Left hindlimb (tissue), 1 donor: Measurements from ENCODE around the gene ZNF814.
A peak's percentile ranks its signal among the peaks of the same experiment; 100 is the strongest.
"Not testable (repeated sequence)": the region's sequence is repeated elsewhere in the genome, so short reads cannot be mapped to it uniquely, and the experiment has no call there.

Experiments used
- DNase-seq: peaks from one replicate; pipeline ENCODE4 v3.0.0-alpha.2; 2018

The ZNF814 gene

DNA sequence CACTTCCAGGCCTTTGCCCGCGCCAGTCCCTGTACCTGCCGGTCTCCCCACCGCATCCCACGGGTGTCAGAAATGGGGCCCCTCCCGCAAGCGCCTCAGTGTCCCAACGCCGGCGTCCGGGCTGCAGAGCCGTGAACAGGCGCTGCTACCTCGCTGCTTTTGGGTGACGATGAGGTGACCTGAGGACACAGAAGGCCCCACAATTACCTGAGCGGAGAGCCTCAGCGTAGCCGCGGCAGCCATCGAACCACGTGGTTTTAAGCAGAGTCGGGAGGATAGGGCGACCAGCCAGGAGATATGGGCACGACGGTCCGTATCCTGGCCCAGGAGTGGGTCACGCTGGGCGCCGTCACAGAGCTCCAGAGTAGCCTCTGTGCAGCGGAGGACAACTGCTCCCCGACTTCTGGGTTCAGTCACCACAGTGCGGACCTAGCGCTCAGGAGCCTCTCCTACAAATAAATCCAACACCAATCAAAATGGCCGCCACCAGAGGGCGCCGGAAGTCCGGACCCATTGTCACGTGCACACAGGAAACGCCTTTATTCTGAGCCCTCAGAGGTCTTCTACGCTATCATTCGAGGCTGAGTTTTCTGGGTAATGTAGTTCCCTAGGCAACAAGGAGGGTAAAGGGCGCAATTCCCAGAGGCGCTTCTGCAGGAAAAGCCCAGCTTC lies at the start of gene ZNF814:
Gene ZNF814, minus strand, starts transcription at position 478 of the 672 bp plus-strand sequence. Its CDS starts 235 bp downstream, at position 243.
- peak; percentile 90 for DNase-seq

DNA sequence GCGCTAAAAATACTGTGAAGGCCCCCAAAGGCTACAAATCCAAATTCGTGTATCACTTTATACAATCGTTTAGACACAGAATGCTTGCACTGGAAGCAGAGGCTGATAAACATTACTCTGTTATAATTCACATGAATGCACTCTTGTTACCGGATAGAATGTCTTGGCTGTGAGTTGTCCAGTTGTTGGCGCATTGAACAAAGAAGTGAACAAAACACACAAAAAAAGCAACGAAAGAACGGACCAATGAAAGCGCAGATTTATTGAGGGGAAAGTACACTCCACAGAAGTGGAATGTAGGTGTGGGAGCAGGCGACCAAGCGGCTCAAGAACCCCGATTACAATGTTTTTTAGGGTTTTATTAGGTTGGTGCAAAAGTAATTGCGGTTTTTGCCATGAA lies 46.9 kb upstream of the ZNF814 start:
- DNase-seq = no peak

DNA sequence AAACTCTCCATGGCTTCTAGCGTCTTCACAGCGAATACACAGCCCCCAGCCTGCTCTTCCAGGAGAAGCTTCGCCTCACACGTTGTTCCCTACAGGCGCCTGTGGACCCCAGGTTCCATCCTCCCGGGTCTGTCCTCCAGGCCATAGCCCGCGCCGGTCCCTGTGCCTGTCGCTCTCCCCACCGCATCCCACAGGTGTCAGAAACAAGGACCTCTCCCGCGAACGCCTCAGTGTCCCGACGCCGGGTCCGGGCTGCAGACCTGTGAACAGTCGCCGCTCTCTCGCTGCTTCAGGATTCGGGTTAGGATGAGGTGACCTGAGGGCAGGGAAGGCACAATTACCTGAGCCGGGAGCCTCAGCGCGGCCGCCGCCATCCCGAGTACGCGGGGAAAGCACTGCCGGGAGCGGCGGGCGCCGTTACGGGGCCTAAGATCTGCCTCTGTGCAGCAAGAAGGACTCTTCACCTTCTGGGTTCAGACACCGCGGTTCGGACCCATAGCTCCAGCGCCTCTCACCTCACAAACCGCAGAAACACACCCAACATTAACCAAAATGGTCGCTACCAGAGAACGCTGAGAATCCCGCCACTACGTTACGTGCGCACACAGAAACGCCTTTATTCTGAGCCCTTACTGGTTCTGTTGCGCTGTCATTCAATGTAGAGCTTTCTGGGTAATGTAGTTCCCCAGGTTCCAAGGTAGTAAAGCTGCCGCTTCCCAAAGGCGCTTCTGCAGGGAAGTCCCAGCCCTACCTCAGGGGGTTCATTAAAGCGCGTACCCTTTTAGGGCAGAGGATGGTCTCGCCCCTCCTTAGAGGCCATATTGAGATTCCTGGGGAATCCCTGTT lies 46.2 kb upstream of the ZNF814 start, which contains the start of gene ZNF418:
Gene ZNF418, minus strand, starts transcription at position 583 of the 846 bp plus-strand sequence. CDS start 1,580 bp downstream, outside the sequence.
- DNase-seq = peak; percentile 79

DNA sequence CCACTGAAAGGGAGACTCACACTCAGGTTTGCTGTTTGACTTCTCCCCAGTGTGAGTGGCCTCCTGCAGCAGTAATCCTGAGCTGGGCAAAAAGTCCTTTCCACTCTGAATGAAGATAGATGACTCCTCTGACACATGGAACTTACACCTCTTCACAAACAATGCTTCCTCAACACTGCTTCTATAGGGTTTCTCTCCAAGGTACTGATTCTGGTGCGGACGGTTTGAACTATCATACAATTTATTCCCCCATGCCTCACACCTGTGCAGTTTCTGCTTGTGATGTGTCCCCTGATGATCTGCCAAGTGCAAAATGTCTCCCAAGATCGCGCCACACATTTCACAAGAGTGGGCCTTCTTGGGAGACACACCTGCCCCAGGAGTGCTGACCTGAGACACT lies 38.8 kb upstream of the ZNF814 start:
- no peak for DNase-seq

DNA sequence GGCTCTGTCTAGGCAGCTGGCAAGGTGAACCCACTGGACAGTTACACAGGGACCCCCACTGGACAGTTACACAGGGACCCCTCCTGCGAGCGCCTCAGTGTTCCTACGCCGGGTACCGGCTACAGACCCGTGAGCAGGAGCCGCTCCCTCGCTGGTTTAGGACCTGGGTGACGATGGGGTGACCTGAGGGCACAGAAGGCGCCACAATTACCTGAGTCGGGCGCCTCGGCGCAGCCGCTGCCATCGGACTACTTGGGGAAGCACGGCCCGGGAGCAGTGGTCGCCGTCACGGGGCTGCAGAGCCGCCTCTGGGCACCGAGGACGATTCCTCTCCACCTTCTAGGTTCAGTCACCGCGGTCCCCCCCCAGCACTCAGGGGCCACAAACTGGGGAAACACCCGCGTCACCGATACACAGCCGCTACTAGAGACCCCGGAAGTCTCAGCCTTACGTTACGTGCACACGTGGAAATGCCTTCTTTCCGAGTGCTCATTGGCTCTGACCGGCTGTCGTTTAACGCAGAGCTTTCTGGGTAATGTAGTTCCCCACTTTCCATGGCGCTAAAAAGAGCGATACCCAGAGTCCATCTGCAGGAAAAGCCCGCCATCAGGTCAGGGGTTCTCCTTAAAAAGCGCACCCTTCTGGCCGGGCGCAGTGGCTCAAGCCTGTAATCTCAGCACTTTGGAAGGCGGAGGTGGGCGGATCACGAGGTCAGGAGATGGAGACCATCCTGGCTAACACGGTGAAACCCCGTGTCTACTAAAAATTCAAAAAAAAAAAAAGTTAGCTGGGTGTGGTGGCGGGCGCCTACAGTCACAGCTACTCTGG lies 27.5 kb upstream of the ZNF814 start, which contains the start of gene ZNF417:
Gene ZNF417, minus strand, starts transcription at position 425 of the 828 bp plus-strand sequence. Its CDS starts 181 bp downstream, at position 244.
- peak; percentile 94 for DNase-seq

DNA sequence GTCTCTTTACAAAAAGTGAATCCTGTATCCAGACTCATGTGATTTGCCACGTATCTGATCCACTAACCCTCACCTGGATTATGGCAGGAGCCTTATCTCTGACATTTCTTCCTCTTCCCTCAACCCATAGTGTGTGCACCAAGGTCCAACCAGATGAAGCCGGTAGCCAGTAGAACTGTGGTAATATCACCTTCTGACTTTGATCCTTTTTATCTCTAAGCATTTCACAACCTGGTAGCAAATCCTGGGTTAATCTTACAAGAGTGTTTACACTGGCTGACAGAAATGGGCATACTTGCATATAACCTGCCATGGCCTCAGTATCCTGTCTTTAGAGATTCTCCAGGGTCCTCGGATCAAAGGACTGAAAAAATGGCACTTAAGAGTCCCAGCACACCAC lies 25.7 kb upstream of the ZNF814 start:
- DNase-seq = no peak

DNA sequence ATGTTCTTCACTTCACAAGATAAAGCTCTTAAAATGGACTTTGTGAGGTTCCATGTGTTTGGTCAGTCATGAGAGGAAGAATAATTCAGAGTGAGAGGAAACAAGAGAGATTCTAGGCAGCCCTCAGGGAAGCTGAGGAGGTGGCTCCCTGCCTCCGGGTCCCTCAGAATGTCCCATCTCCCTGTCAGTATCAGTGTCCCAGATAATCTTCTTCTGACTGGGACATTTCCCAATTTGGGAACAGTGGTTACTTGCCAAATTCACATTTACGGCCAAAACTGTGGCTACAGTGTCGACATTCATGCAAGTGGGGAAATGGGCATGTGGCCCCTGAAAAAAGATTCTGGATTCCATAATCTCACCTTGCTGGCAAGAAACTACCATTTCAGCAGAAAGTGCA lies 18.6 kb upstream of the ZNF814 start:
- DNase-seq = no peak

DNA sequence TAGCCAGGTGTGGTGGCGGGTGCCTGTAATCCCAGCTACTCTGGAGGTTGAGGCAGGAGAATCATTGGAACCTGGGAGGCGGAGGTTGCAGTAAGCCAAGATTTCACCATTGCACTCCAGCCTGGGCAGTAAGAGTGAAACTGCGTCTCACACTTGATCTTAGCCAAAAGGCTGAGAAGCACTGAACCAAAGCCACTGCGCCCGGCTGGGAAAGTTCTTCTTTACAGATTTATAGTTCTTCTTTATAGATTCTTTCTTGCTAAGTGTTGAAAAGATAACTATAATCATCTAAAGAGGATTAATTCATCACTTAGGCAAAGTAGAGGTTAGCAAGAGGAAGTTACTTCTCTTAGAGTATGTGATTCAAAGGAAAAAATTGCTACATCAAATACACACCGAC lies 16.4 kb upstream of the ZNF814 start:
- no peak for DNase-seq

DNA sequence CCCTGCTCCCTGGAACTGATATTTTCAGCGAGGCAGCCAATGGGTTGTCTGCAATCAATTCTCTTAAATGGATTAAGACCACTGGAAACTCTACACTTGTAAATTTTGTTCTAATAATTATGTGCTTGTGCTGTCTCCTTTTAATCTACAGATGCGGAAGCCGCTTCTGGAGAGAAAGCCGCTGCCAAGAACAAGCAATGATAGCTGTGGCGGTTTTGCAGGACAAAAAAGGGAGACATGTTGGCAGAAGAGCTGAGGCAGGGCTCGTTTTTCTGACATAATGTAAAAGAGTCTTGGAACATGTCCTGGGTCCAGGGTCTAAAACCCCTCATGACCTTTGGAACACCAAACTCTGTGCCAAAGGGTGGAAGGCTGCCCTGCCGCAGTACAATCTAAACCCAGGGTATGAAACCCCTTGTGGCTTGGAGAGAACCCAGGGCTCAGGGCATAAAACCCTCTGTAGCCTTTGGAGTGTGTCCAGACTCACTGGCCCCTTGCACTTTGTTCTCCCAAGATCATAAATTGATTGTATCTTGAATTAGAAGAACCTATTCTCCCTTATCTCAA lies 14.9 kb upstream of the ZNF814 start:
- DNase-seq = no peak

DNA sequence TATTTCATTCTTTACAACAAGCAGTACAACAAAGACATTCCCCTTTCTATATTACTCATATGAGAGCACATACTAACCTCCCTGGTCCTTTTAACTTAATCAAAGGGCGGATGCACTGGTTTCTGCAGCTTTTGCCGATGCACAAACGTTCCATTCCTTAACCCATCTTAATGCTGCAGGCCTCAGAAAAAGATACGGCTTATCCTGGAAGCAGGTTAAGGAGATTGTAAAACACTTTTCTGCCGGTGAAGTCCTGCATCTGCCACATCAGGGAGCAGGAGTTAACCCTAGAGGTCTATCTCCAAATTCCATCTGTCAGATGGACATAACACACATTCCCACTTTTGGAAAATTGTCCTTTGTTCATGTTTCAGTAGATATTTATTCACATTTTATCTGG lies 11.5 kb upstream of the ZNF814 start:
- no peak for DNase-seq

DNA sequence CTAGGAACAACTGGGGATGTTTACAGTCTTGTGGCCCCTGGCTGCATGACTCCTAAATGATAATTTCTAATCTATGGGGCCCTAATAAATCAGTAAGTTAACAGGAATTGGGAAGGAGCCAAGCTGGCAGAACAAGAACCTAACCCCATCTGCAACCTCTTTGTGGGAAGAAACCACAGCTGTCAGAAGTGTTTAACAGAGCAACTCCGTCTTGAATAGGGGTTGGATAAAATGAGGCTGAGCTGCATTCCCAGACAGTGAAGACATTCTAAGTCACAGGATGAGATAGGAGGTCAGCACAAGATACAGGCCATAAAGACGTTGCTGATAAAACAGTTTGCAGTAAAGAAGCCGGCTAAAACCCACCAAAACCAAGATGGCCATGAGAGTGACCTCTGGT lies 1.9 kb upstream of the ZNF814 start:
- not testable (repeated sequence) for DNase-seq

DNA sequence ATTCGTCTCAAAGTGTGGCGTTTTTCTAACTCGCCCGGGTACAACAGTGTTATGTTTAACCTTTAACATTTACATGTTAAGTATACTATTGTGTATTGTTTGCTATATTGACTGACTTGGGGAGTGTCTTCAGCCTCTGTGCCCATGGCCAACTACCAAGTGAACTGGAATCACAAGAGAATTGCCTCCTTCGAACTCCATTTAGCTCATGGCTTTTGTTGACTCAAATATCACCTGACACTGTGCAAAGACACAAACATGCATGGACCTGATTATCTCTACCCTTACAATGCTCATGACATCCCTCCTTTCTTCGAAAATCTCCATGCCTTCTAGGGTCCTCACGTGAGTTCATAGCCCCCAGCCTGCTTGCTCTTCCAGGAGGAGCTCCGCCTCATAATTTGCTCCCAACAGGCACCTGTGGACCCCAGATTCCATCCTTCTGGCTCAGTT lies 704 bp downstream of the ZNF814 start:
- DNase-seq = no peak

DNA sequence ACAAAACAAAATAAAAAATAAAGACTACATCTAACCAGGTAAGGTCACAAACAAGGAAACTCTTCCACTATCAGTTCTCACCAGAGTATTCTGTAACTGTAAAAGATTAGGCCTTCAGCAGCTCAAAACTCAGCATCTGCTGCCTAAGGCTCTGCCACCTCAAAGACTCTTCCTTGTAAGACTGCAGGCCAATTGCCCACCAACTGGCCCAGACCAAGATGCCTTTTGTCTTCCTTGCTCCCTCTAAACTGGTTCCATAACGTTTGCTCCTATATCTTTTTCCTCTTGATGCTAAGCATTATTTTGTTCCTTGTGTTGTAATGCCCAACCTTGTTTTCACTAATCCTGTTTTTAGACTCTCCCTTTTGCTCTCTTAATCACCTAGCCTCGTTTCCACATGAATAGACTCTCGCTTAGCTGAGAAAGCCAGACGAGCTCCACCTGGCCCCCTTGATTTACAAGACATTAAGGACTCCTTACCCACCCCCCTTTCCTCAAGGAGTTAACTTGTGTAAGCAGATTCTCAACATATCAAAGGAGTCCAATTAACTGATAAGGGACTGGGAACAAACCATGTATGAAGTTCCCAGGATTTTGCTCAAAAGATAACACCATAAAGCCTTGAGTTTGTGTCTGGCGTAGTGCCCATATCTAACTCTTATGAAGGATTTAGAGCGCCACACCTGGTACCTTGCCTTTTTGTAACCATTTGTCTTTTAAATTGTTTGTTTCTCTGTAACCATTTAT lies 1.5 kb downstream of the ZNF814 start:
- no peak for DNase-seq

DNA sequence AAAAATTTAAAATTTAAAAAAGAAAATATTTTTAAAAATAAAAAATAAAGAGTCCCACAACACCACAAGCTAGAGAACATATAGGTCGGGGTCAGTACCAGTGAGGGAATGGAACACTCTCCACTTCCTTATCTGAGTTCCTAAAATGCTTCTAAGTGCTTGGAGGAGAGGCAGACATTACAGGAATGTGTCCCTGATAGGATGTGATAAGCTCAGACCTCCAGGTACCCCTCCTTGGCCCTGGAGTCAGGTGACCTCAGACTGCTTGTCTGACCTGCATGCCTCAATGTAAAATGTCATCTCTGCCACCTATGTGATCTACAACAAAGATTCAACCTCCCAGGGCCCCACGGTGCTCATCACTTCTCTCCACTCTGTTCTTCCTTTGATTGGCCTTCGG lies 2.8 kb downstream of the ZNF814 start:
- DNase-seq = no peak

DNA sequence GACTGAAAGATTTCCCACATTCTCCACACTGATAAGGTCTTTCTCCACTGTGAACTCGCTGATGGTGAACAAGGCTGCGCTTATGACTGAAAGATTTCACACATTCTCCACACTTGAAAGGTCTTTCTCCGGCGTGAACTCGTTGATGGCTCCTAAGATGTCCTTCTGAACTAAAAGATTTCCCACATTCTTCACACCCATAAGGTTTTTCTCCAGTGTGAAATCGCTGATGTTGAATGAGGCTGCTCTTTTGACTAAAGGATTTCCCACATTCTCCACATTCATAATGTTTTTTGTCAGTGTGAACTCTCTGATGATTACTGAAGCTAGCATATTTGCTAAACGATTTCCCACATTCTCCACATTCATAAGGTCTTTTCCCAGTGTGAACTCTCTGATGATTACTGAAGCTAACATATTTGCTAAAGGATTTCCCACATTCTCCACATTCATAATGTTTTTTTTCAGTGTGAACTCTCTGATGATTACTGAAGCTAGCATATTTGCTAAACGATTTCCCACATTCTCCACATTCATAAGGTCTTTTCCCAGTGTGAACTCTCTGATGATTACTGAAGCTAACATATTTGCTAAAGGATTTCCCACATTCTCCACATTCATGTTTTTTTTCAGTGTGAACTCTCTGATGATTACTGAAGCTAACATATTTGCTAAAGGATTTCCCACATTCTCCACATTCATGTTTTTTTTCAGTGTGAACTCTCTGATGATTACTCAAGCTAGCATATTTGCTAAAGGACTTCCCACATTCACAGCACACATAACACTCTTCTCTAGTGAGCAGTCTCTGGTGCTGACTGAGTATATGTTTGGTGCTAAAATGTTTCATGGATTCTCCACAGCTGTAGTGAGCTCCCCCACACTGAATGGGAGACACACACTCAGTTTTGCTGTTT lies 14.7 kb downstream of the ZNF814 start:
- DNase-seq = not testable (repeated sequence)

DNA sequence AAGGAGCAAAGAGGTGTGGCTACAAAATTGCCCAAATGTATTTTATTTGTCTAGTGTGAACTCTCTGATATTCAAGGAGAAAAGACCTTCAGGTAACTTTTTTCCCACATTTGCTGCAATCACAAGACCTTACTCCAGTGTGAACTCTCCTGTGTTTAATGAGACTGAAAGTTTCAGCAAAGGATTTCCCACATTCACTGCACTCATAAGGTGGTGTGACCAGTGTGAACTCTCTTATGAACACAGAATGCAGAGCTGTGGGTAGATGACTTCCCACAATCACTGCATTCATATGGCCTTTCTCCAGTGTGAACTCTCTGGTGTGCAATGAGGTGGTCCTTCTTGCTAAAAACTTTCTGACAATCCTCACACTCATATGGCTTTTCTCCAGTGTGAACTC lies 16.4 kb downstream of the ZNF814 start:
- no peak for DNase-seq

DNA sequence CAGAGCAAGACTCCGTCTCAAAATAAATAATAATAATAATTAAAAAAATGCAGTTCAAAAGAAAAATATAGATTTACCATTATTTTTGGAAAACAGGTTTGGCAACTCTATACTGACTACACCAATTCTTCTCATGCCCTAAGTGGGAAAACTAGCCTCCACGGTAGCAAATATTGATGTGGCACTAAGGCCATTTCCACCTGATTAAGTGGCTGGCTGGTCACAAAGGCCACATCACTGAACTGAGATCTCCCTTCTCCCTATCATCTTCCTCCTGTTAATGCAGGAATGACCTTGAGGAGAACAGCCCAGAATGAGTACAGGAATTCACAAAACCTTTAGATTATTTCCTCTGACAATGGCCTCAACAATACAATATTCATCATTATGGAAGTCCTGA lies 18.6 kb downstream of the ZNF814 start:
- DNase-seq = no peak

DNA sequence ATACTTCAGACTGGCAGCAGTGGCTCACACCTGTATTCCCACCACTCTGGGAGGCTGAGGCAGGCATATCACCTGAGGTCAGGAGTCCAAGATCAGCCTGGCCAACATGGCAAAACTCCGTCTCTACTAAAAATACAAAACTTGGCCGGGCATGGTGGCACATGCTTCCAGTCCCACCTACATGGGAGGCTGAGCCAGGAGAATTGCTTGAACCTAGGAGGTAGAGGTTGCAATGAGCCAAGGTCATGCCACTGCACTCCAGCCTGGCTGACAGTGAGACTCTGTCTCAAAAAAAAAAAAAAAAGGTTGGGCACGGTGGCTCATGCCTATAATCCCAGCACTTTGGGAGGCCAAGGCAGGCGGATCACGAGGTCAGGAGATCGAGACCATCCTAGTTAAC lies 19.2 kb downstream of the ZNF814 start:
- not testable (repeated sequence) for DNase-seq

DNA sequence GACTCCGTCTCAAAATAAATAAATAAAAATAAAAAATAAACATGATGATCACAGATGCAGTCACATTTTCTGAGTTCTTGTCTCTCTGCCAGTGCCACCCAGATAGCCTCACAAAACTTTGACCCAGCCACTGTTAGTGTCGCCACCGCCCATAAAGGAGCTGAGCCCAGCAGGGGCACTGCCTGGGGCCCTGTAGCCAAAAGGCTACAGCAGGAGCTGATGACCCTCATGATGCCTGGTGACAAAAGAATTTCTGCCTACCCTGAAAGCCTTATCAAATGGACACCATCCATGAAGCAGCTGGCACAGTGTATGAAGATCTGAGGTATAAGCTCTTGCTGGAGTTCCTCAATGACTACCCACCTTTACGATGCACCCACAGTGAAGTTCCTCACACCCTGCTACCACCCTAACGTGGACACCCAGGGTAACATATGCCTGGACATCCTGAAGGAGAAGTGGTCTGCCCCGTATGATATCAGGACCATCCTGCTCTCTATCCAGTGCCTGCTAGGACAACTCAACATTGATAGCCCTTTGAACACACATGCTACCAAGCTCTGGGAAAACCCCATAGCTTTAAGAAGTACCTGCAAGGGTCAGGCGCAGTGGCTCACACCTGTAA lies 20.9 kb downstream of the ZNF814 start:
- no peak for DNase-seq

DNA sequence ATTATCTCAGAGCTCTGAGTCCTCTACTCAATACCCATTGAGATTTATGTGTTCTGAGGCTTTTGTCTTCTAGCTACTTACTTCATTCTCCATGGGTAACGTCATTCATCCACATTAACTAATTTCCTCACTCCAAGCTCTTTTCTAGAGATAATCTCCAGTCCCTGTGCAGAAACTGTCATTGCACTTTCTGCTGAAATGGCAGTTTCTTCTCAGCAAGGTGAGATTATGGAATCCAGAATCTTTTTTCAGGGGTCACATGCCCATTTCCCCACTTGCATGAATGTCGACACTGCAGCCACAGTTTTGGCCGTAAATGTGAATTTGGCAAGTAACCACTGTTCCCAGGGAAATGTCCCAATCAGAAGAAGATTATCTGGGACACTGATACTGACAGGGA lies 26.5 kb downstream of the ZNF814 start:
- not testable (repeated sequence) for DNase-seq
